Loucy (cell line): Measurements from ENCODE around the gene ZNF500.
A peak's percentile ranks its signal among the peaks of the same experiment; 100 is the strongest.

Source experiments
- H2AFZ ChIP-seq: fragments of 200-600 bp; sonication (generic); 2 replicates; pipeline ENCODE4 v1.6.0; 2016; ENCODE audit warnings: antibody characterized with exemption, mild to moderate bottlenecking, low read length, moderate library complexity
- H3F3A ChIP-seq: fragments of 200-600 bp; 2 replicates; pipeline ENCODE4 v1.6.0; 2016; ENCODE audit warnings: antibody characterized with exemption, low read depth, mild to moderate bottlenecking
- H3K27me3 ChIP-seq: fragments of 200-600 bp; sonication (generic); 2 replicates; pipeline ENCODE4 v1.6.1; 2014; ENCODE audit warnings: low read length, mild to moderate bottlenecking; ENCODE audit not compliant: insufficient read depth, poor library complexity, severe bottlenecking
- H3K36me3 ChIP-seq: fragments of 200-600 bp; sonication (generic); 2 replicates; pipeline ENCODE4 v1.6.1; 2016; ENCODE audit warnings: low read length; ENCODE audit not compliant: insufficient read depth
- H3K4me1 ChIP-seq: fragments of 200-600 bp; sonication (generic); 2 replicates; pipeline ENCODE4 v1.5.1; 2014; ENCODE audit warnings: low read length, mild to moderate bottlenecking; ENCODE audit not compliant: insufficient read depth, poor library complexity, severe bottlenecking
- H3K4me2 ChIP-seq: fragments of 200-600 bp; sonication (generic); 2 replicates; pipeline ENCODE4 v1.6.0; 2014; ENCODE audit warnings: antibody characterized with exemption, low read length, low read depth, mild to moderate bottlenecking; ENCODE audit not compliant: poor library complexity, severe bottlenecking
- H3K4me3 ChIP-seq: fragments of 200-600 bp; sonication (generic); 2 replicates; pipeline ENCODE4 v1.5.1; 2014; ENCODE audit warnings: low read length, mild to moderate bottlenecking, mixed read lengths; ENCODE audit not compliant: poor library complexity, severe bottlenecking
- H3K79me2 ChIP-seq: fragments of 200-600 bp; sonication (generic); 2 replicates; pipeline ENCODE4 v1.6.1; 2014; ENCODE audit warnings: low read length; ENCODE audit not compliant: insufficient read depth
- H3K9ac ChIP-seq: fragments of 200-600 bp; sonication (generic); 2 replicates; pipeline ENCODE4 v1.6.0; 2014; ENCODE audit warnings: mild to moderate bottlenecking, low read depth, low read length, moderate library complexity; ENCODE audit not compliant: poor library complexity, severe bottlenecking
- H3K9me2 ChIP-seq: fragments of 200-600 bp; sonication (generic); replicated peaks from 2 replicates; pipeline ENCODE4 v1.6.1; 2016; ENCODE audit warnings: low read depth, low read length, mixed read lengths
- H3K9me3 ChIP-seq: fragments of 200-600 bp; sonication (generic); 2 replicates; pipeline ENCODE4 v1.6.1; 2014; ENCODE audit warnings: mild to moderate bottlenecking, antibody characterized with exemption, low read length, low read depth; ENCODE audit not compliant: insufficient read depth
- H4K20me1 ChIP-seq: fragments of 200-600 bp; sonication (generic); 2 replicates; pipeline ENCODE4 v1.6.0; 2014; ENCODE audit warnings: antibody characterized with exemption, low read length, mild to moderate bottlenecking; ENCODE audit not compliant: insufficient read depth, poor library complexity, severe bottlenecking
- CTCF ChIP-seq: fragments of 200-600 bp; sonication (generic); conservative IDR thresholded peaks from 2 replicates; pipeline ENCODE4 v1.5.1; 2014; ENCODE audit warnings: mild to moderate bottlenecking, antibody characterized with exemption, low read length
- EZH2phosphoT487 ChIP-seq: fragments of 200-600 bp; IDR thresholded peaks from 2 replicates; pipeline ENCODE4 v1.6.1; 2018; ENCODE audit warnings: antibody characterized with exemption, mild to moderate bottlenecking, moderate library complexity, borderline replicate concordance

Gene ZNF500

GRCh38 chr16:4733211-4733742 lies 33.7 kb downstream of the ZNF500 start:
- peak overlapping the region; percentile 85 for H3K4me3 ChIP-seq
- no peaks in the 10 kb centered on the region for H3K36me3 ChIP-seq
- TF ChIP-seq EZH2phosphoT487 (no peak), CTCF (no peak)
- no peaks in the 10 kb centered on the region for H3K9me3 ChIP-seq
- H4K20me1 ChIP-seq = no peaks in the 10 kb centered on the region
- H2AFZ ChIP-seq = peak overlapping the region; percentile 97; the same call in 1 of the 2 replicates
- no peaks in the 10 kb centered on the region for H3K9me2 ChIP-seq
- no peaks in the 10 kb centered on the region for H3K79me2 ChIP-seq
- H3F3A ChIP-seq = no peaks in the 10 kb centered on the region
- peaks cover 5% of the 10 kb centered on the region for H3K4me1 ChIP-seq
- peak overlapping the region; percentile 94 for H3K4me2 ChIP-seq
- H3K27me3 ChIP-seq = no peaks in the 10 kb centered on the region
- peak overlapping the region; percentile 78 for H3K9ac ChIP-seq

- H3K9me2 ChIP-seq = no peaks in the 10 kb centered on the region
- no peak overlapping the region for H3K4me3 ChIP-seq
- no peak for TF ChIP-seq CTCF
- no peak for TF ChIP-seq EZH2phosphoT487
- H3K9me3 ChIP-seq = no peaks in the 10 kb centered on the region
- H2AFZ ChIP-seq = no peak overlapping the region
- H4K20me1 ChIP-seq = no peaks in the 10 kb centered on the region
- no peaks in the 10 kb centered on the region for H3K27me3 ChIP-seq
- no peak overlapping the region for H3K4me2 ChIP-seq
- no peak overlapping the region for H3K9ac ChIP-seq
- H3F3A ChIP-seq = no peaks in the 10 kb centered on the region
- peaks cover under 1% of the 10 kb centered on the region for H3K4me1 ChIP-seq
- no peaks in the 10 kb centered on the region for H3K36me3 ChIP-seq
- H3K79me2 ChIP-seq = no peaks in the 10 kb centered on the region
These were observed 37.1 kb downstream of the ZNF500 start for GRCh38 chr16:4729876-4730275.

- Histone ChIP-seq H3K27me3 (no peaks in the 10 kb centered on the region), H3K4me2 (no peak overlapping the region), H3F3A (no peaks in the 10 kb centered on the region), H3K9ac (no peak overlapping the region), H3K79me2 (no peaks in the 10 kb centered on the region), H3K36me3 (no peaks in the 10 kb centered on the region), H3K4me1 (no peaks in the 10 kb centered on the region), H3K9me2 (no peaks in the 10 kb centered on the region), H4K20me1 (no peaks in the 10 kb centered on the region), H3K4me3 (no peak overlapping the region), H2AFZ (no peak overlapping the region), H3K9me3 (no peaks in the 10 kb centered on the region)
- no peak for TF ChIP-seq CTCF
- no peak for TF ChIP-seq EZH2phosphoT487
These were observed 38.3 kb downstream of the ZNF500 start for GRCh38 chr16:4728676-4729075.
